Hepatocyte (in vitro differentiated cells): ENCODE data around the gene ARAP1. TPM values are rescaled to one million over a fixed set of nuclear protein-coding genes. Genes with fewer than 3 reads are reported as not detected.
A peak's percentile ranks its signal among the peaks of the same experiment; 100 is the strongest.

Experiments
- DNase-seq: peaks from one replicate; pipeline ENCODE4 v3.0.0-alpha.2; 2016; ENCODE audit warnings: low spot score
- H2AFZ ChIP-seq: fragments of 200-600 bp; sonication (generic); 2 replicates; pipeline ENCODE4 v1.6.0; 2016; ENCODE audit warnings: antibody characterized with exemption, mild to moderate bottlenecking
- H3K27ac ChIP-seq: fragments of 200-600 bp; sonication (generic); 2 replicates; pipeline ENCODE4 v1.5.1; 2016; ENCODE audit warnings: mild to moderate bottlenecking
- H3K27me3 ChIP-seq: fragments of 200-600 bp; sonication (generic); 2 replicates; pipeline ENCODE4 v1.6.1; 2016
- H3K36me3 ChIP-seq: fragments of 200-600 bp; sonication (generic); replicated peaks from 2 replicates; pipeline ENCODE4 v1.5.1; 2016; ENCODE audit warnings: low read depth; ENCODE audit not compliant: insufficient read depth
- H3K4me1 ChIP-seq: fragments of 200-600 bp; sonication (generic); 2 replicates; pipeline ENCODE4 v1.5.1; 2016; ENCODE audit warnings: mild to moderate bottlenecking, moderate library complexity; ENCODE audit not compliant: insufficient read depth
- H3K4me2 ChIP-seq: fragments of 200-600 bp; sonication (generic); 2 replicates; pipeline ENCODE4 v1.6.0; 2016
- H3K4me3 ChIP-seq: fragments of 200-600 bp; sonication (generic); 2 replicates; pipeline ENCODE4 v1.5.1; 2016; ENCODE audit warnings: mild to moderate bottlenecking
- H3K79me2 ChIP-seq: fragments of 200-600 bp; sonication (generic); 2 replicates; pipeline ENCODE4 v1.6.0; 2017; ENCODE audit warnings: mild to moderate bottlenecking
- H3K9me2 ChIP-seq: fragments of 200-600 bp; sonication (generic); replicated peaks from 2 replicates; pipeline ENCODE4 v1.6.0; 2017; ENCODE audit warnings: mild to moderate bottlenecking; ENCODE audit not compliant: insufficient read depth
- H3K9me3 ChIP-seq: fragments of 200-600 bp; sonication (generic); 2 replicates; pipeline ENCODE4 v1.5.1; 2016; ENCODE audit warnings: low read depth, mild to moderate bottlenecking
- H4K20me1 ChIP-seq: fragments of 200-600 bp; sonication (generic); 2 replicates; pipeline ENCODE4 v1.6.0; 2016; ENCODE audit warnings: mild to moderate bottlenecking; ENCODE audit not compliant: insufficient read depth, poor library complexity, severe bottlenecking
- EZH2 ChIP-seq: fragments of 200-600 bp; sonication (generic); IDR thresholded peaks from 2 replicates; pipeline ENCODE4 v1.6.1; 2016; ENCODE audit warnings: antibody characterized with exemption, mild to moderate bottlenecking, borderline replicate concordance
- EZH2phosphoT487 ChIP-seq: fragments of 200-600 bp; sonication (generic); IDR thresholded peaks from one replicate; pipeline ENCODE4 v1.6.1; 2018; ENCODE audit warnings: antibody characterized with exemption, mild to moderate bottlenecking, low read depth, moderate library complexity; ENCODE audit not compliant: unreplicated experiment, severe bottlenecking
- whole genome bisulfite sequencing: methylation state at CpG from one replicate; pipeline ENCODE4 v1.1.6; 2016; ENCODE audit warnings: low lambda C conversion rate; ENCODE audit errors: missing lambda C conversion rate; 5-methylcytosine and 5-hydroxymethylcytosine counted together
- polyA plus RNA-seq: library from polyadenylated mRNA; unstranded; fragments of >200 nt; fragmentation: Nextera tagmentation; extraction: Ambion mirVana; gene quantifications from 2 replicates; pipeline ENCODE4 v1.2.1, GENCODE V29; 2016
- total RNA-seq: library from RNA; depleted of rRNA; stranded (reverse); fragments of >200 nt; gene quantifications from 2 replicates; pipeline ENCODE4 v1.2.3, GENCODE V29; 2014
- TF ChIP-seq, protein P1 (sequence below): fragments of 200-600 bp; sonication (generic); IDR thresholded peaks from 2 replicates; pipeline ENCODE4 v1.5.1; 2016; ENCODE audit warnings: antibody characterized with exemption, mild to moderate bottlenecking; ENCODE audit not compliant: poor library complexity

Gene ARAP1
- total and polyA plus RNA-seq, 2 experiments from 2014 or later, result 60.2 to 118 TPM

DNA sequence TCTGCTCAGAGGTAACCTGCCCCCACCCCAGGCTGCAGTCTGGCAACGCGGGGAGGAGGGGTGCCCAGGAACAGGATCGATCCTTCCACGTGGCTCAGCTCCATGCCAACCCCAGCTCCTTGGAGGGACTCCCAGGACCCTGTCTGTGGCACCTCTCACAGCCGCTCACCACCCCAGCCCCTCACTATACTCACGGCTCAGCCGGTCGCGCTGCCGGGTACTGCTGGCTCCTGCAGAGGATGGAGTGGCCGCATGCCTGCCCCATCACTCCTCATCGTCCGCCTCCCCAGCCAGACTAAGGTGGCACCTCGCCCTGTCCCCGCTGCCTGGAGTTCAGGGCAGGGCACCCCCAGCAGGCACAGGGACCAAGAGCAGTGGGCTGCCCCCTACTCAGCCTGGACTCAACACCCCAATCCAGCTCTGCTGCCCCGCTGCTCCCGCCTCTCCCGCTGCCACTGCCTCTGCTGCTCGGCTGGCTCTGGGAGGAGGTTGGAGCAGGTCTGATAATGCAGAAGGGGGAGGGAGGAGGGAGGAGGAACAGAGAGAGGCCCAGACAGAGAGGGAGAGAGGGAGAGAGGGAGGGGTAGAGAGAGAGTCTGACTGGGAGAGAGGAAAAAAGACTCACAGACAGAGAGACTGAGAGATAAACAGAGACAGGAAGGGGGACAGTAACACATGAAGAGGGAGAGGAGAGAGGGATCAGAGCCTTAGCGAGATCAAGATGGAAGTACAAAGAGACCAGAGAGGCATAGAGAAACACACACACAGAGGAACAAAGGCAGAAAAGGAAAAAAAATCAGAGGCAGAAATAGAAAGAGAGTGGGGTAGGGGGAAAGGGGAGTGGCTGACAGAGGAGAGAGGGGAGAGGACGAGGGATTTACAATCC, 78.0 kb downstream of the ARAP1 start, which contains the start of gene PDE2A:
Gene PDE2A (minus strand): TSS at position 480 of the 886 bp plus-strand sequence. CDS start 215 bp downstream, at position 265.
- no peaks in the 10 kb centered on the region for H3K79me2 ChIP-seq
- no peak within 1 kb of the TSS for H2AFZ ChIP-seq
- TF ChIP-seq EZH2 (no peak), EZH2phosphoT487 (peak; percentile 67)
- H3K27me3 ChIP-seq, result peaks cover 87% of the 10 kb centered on the region
- H3K36me3 ChIP-seq, result no peaks in the 10 kb centered on the region
- no peaks in the 10 kb centered on the region for H3K4me1 ChIP-seq
- no peak within 1 kb of the TSS for H3K4me2 ChIP-seq
- no peaks in the 10 kb centered on the region for H3K9me2 ChIP-seq
- no peaks in the 10 kb centered on the region for H4K20me1 ChIP-seq
- H3K27ac ChIP-seq, result no peak within 1 kb of the TSS
- H3K4me3 ChIP-seq, result no peak within 1 kb of the TSS
- no peak for DNase-seq
- H3K9me3 ChIP-seq, result no peaks in the 10 kb centered on the region
- 11% methylated on average over 19 of the region's 21 CpGs for WGBS

DNA sequence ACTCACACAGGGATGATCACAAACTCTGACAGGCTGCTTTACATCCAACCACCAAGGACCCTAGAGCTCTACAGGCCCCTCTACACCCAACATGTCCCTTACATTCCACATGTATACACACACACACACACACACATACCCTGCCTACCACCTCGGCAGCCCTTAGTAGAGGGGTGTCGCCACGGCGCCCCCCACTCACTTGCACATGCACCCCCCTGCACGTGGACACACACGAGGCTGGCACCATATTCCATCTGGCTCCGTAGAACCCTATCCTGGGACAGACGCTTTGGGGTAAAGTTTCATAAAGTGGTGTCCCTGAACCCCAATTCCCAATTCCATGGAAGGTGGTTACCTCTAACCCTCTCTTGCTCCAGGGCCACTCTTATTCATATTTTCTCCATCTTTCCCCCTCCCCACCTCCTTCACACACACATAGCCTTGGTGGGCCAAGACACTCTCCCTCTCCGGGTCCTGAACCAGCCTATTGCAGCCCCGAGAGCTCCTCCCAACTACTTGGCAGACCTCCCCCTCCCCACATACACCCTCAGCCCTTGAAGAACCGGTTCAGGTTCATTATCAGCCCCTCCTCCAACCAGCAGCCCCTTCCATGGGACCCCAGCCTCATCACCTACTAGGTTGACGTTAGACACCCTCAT, 78.8 kb downstream of the ARAP1 start:
- peaks cover 81% of the 10 kb centered on the region for H3K27me3 ChIP-seq
- H3K4me2 ChIP-seq, result no peak overlapping the region
- WGBS, result 51% methylated on average over 11 of the region's 12 CpGs
- DNase-seq, result no peak
- H3K79me2 ChIP-seq, result no peaks in the 10 kb centered on the region
- H4K20me1 ChIP-seq, result no peaks in the 10 kb centered on the region
- no peak overlapping the region for H3K27ac ChIP-seq
- no peaks in the 10 kb centered on the region for H3K36me3 ChIP-seq
- TF ChIP-seq EZH2phosphoT487 (no peak), EZH2 (no peak)
- TF ChIP-seq, protein P1, sequence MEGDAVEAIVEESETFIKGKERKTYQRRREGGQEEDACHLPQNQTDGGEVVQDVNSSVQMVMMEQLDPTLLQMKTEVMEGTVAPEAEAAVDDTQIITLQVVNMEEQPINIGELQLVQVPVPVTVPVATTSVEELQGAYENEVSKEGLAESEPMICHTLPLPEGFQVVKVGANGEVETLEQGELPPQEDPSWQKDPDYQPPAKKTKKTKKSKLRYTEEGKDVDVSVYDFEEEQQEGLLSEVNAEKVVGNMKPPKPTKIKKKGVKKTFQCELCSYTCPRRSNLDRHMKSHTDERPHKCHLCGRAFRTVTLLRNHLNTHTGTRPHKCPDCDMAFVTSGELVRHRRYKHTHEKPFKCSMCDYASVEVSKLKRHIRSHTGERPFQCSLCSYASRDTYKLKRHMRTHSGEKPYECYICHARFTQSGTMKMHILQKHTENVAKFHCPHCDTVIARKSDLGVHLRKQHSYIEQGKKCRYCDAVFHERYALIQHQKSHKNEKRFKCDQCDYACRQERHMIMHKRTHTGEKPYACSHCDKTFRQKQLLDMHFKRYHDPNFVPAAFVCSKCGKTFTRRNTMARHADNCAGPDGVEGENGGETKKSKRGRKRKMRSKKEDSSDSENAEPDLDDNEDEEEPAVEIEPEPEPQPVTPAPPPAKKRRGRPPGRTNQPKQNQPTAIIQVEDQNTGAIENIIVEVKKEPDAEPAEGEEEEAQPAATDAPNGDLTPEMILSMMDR, result no peak
- H2AFZ ChIP-seq, result no peak overlapping the region
- H3K9me2 ChIP-seq, result no peaks in the 10 kb centered on the region
- H3K4me1 ChIP-seq, result no peaks in the 10 kb centered on the region
- H3K9me3 ChIP-seq, result no peaks in the 10 kb centered on the region
- no peak overlapping the region for H3K4me3 ChIP-seq

DNA sequence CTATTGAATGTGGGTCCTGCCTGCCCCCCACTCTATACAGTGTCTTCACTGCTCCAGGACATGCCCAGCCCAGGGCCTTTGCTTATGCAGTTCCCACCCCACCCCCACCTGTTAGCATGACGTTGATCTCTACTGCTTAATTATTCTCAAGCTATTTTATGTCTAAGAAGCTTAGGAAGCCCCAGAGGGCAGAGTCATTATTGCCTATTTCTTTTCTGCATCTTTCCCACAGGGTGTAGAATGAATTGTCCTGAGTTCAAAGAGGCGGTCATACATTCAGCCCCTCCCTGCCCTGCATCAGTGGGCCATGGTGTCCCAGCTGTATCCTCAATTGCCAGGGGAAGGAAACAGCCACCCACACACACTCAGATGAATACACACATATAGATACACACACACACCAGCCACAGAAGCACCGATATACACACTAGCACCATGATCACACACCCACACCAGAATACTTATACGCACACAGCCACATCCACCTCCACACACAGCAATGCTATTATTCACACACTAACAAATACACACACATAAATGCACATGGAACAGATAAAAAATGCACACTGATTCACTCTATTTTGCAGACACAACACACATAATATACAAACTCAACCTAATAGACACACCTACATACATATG, 79.5 kb downstream of the ARAP1 start:
- Histone ChIP-seq H3K79me2 (no peaks in the 10 kb centered on the region), H3K9me3 (no peaks in the 10 kb centered on the region), H4K20me1 (no peaks in the 10 kb centered on the region), H3K27me3 (peaks cover 74% of the 10 kb centered on the region), H3K27ac (no peak overlapping the region), H3K9me2 (no peaks in the 10 kb centered on the region), H3K4me1 (no peaks in the 10 kb centered on the region), H3K4me2 (no peak overlapping the region), H3K36me3 (no peaks in the 10 kb centered on the region), H3K4me3 (no peak overlapping the region), H2AFZ (no peak overlapping the region)
- TF ChIP-seq EZH2, result no peak
- TF ChIP-seq EZH2phosphoT487, result no peak
- TF ChIP-seq, protein P1, result no peak
- DNase-seq, result no peak
- WGBS, result 75% methylated on average over 4 of the region's 4 CpGs
